ENCODE measurements around the gene SPEN.

DNA sequence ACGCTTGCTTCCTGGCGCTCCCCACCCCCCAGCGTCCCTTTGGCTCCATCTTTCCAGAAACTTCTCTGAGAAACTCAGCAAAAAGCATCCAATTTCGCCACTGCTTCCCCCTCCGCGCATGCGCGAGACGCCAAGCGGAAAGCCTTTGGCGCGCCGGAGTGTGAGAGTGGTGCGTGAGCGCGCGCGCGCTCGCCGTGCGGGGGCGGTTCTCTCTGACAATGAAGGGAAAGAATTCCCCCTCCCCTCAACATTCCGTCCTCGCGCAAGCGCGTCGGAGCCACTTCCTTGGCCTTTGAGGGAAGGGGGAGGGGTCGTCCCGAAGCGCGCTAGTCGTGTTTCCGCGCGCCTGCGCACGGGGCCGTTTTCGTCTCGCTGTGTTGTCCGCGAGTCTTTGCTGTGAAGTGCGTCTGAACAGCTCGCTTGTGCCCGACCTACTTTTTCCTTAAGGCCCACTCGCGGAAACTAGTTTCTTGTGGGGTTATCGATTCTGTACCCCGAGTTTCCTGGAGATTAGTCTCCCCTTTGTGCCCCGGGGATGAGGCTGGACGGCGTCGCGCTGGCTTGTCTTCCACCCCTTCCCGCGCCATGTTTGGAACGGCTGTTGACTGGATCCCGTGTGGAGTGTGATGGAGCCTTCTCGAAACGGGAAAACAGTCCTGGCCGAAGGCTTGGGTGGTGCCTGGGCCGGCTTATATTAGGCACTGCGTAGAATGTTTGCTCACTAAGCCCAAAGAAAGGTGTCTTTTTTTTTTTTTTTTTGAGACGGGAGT lies 11.6 kb upstream of the SPEN start:
- TF ChIP-seq, protein P1, sequence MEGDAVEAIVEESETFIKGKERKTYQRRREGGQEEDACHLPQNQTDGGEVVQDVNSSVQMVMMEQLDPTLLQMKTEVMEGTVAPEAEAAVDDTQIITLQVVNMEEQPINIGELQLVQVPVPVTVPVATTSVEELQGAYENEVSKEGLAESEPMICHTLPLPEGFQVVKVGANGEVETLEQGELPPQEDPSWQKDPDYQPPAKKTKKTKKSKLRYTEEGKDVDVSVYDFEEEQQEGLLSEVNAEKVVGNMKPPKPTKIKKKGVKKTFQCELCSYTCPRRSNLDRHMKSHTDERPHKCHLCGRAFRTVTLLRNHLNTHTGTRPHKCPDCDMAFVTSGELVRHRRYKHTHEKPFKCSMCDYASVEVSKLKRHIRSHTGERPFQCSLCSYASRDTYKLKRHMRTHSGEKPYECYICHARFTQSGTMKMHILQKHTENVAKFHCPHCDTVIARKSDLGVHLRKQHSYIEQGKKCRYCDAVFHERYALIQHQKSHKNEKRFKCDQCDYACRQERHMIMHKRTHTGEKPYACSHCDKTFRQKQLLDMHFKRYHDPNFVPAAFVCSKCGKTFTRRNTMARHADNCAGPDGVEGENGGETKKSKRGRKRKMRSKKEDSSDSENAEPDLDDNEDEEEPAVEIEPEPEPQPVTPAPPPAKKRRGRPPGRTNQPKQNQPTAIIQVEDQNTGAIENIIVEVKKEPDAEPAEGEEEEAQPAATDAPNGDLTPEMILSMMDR (conservative IDR thresholded peaks at IDR 0.05; ENCODE audit: low read depth in 2 of 2), result no peak
- peak; percentile 63 for TF ChIP-seq POLR2AphosphoS5 (IDR thresholded peaks at IDR 0.05; ENCODE audit: low read depth)

All from GM23338 (cell line).